Pulmonary artery endothelial cell (primary cell): Measurements from ENCODE around the gene NEDD9. TPM values are rescaled to one million over a fixed set of nuclear protein-coding genes. Genes with fewer than 3 reads are reported as not detected.

Experiments
- DNase-seq: peaks from one replicate; pipeline ENCODE4 v3.0.0-alpha.2; 2011; ENCODE audit warnings: low read depth, low spot score
- total RNA-seq: library from RNA; depleted of rRNA; stranded (reverse); fragments of >200 nt; gene quantifications from 2 replicates; pipeline ENCODE4 v1.2.3, GENCODE V29; 2014

NEDD9 gene
- total RNA-seq, 1 donor from 2014 or later, result 32.8 TPM

DNA sequence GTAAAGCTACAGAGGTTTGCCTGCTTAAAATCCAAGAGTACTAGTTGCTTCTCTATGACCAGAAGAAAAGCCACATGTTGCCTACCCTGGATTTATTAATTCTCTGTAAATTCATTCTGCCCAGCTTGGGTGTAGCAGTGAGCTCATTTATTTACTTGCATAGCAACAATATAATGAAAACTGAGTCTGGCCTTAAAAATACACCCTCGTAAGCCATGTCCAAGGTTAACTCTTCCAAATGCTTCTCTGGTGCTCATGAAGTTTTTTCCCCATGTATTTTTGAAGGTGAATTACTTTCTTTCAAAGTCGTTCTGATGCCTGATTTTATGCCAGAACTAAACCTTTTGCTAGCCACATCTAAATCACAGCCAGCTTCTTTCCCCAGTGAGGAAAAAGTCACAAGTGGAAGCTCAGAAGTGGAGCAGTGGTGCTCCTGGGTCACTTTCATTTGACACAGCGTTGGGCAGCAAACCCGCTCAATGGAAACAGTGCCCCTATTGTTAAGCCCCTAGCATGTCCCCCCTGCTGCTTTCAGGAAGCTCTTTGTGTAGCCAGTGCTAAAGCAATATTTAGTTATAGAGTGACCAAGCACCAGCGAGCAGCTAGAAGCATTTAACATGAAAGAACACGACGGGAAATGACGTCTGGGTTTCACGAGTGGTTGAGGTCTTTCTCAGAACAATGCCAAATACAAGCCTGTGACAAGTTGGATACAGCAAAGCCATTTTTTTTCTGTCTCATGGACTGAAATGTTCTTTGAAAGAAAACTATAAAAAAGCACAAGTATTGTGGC is 29.8 kb downstream of the NEDD9 start:
- no peak for DNase-seq

- DNase-seq, result no peak
Measured at GRCh38 chr6:11201772-11202512, 30.5 kb downstream of the NEDD9 start.

DNA sequence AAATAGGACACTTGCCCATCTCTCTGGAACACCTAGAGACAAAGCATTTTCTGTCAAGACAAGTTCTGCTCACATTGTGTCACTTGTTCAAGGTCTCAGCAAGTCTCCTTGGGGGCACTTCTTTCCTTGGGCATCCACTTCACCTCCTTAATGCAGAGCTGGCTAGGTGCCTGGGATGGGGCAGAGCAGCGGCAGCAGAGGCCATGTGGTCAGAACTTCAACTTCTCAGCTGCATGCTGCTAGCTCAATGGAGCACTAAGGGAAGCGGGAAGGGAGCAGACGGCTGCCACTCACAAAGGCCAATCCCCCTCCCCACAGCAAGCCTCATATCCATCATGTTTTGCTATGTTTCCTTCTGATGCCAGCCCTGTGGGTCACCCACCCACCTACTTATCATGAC is 31.5 kb downstream of the NEDD9 start:
- no peak for DNase-seq

DNA sequence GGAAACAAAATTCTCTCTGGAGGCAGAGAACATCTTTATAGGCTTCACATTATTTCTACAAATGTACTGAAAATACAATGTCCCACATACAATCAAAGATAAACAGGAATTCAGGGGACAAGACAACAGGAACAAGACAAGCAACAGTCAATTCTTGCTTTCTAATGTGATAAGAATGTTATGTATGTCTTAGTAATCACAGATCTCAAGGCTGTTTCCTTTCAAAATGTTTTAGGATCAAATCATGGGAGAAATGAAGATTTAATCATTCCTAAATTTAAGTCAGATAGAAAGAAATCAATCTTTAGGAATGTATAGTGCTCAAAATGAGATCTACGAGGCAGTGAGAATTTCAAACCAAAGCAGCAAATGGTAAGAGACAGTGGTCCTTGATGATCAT is 32.1 kb downstream of the NEDD9 start:
- no peak for DNase-seq

GRCh38 chr6:11198663-11199603 is 33.5 kb downstream of the NEDD9 start:
- DNase-seq, result no peak

GRCh38 chr6:11197850-11198249 is 34.6 kb downstream of the NEDD9 start:
- DNase-seq, result no peak

GRCh38 chr6:11197175-11197536 is 35.3 kb downstream of the NEDD9 start:
- DNase-seq, result no peak

- DNase-seq, result no peak
Measured at GRCh38 chr6:11196511-11197174, 35.8 kb downstream of the NEDD9 start.

GRCh38 chr6:11194356-11195218 is 37.9 kb downstream of the NEDD9 start:
- DNase-seq, result peak; percentile 70

DNA sequence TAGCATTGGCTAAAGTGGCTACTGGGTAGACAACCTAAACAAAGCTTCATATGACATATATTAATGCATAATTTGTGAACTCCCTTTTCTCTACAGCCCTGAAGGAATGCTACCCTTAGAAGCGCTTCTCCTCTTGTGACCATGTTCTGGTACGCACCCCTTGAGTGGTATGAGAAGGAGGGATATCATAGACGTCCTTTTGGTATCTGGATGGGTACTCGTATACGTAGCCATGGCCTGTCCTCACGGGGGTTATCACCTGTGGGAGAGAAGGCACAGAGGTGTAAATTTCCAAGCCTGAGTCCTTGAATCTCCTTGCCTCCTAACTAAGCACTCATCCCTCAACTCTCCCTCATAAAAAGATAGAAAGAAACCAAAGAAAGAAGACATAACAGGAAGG is 39.0 kb downstream of the NEDD9 start:
- DNase-seq, result no peak

GRCh38 chr6:11192167-11192566 is 40.3 kb downstream of the NEDD9 start:
- no peak for DNase-seq

DNA sequence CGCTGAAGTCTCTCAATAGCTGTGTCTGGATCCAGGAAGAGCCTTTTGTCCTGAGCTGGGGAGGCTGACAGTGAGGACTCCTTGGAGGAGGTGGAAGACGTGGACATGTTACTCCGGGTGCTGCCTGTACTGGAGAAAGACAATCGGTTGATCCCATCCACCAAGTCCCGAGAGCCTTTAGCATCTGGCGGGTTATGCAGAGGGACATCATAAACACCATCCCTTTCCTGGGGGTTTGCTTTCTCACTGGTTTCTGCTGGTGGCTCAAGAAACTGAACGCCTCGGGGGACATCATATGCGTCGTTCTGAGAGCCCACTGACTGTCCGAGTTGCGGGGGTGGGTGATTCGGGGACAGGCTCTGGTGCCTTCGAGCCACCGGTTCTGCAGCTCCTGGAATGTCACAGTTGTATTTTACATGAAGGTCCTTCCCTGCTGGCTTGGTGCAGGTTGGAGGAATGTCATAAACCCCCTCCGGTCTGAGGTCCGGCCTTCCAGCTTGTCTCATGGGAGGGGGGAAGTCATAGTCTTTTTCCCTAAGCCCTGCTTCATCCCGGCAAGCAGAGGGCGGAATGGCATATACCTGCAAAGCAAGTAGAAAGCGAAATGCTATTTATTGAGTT is 41.7 kb downstream of the NEDD9 start:
- no peak for DNase-seq

GRCh38 chr6:11189865-11190624 is 42.4 kb downstream of the NEDD9 start:
- no peak for DNase-seq

- DNase-seq, result no peak
Measured at GRCh38 chr6:11188161-11188915, 44.1 kb downstream of the NEDD9 start.

GRCh38 chr6:11187301-11187700 is 45.2 kb downstream of the NEDD9 start:
- DNase-seq, result no peak

- no peak for DNase-seq
Measured at GRCh38 chr6:11185204-11185842, 47.1 kb downstream of the NEDD9 start.

DNA sequence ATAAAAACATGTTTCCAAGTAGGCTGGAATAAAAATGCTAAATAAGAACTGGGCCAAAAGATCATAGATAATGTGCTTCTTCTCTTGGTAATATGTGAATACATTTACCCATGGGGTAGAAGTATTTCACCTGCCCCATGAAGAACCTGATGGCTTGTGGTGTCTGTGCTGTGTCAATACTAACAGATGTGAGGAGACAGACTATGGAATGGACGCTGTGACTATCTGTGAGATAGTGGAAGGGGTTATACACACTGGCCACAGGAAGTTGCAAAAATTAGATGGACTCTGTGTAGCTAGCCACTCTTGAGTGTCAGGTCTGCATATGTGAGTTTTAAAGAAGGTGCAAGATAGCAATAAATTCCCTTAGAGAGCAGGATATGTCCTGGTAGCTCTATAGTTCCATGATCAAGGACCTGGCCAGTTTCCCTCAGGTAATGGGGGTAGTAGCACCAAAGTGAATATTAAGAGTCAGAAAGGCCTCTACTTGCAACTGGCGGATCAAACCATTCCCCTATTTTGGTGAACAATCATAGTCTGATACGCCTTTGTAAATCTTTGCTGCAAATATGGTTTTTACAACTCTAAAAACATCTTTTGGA is 48.6 kb downstream of the NEDD9 start:
- DNase-seq, result no peak
